Stimulated activated CD4-positive, alpha-beta T cell treated with anti-CD3 and anti-CD28 coated beads, Interleukin-15, amount 100 ng/mL, for 24 hours (primary cell): ENCODE measurements around the gene DOCK2.
"Not testable (repeated sequence)": the region's sequence is repeated elsewhere in the genome, so short reads cannot be mapped to it uniquely, and the experiment has no call there.

ENCODE experiments used
- DNase-seq: peaks from one replicate; pipeline ENCODE4 v3.0.0-alpha.2; 2020

DOCK2 gene

DNA sequence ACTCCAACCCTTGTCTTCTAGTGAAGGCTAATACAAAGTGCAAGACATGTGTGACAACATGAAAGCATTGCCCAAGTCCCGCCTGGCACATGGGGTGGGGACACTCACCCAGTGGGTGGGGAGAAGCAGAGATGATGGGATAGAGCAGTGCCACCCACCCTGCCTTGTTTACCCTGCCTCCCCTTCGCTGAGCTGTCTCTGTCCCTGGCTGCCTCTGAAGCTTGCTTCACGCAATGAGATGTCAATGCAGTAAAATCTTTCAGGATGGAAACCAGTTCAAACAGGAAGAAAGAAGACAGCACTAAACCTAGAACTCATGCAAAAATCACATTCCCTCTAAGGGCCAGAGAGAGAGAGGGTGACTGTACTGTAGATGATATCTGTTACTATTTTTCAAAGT lies 195.2 kb downstream of the DOCK2 start:
- DNase-seq = no peak

DNA sequence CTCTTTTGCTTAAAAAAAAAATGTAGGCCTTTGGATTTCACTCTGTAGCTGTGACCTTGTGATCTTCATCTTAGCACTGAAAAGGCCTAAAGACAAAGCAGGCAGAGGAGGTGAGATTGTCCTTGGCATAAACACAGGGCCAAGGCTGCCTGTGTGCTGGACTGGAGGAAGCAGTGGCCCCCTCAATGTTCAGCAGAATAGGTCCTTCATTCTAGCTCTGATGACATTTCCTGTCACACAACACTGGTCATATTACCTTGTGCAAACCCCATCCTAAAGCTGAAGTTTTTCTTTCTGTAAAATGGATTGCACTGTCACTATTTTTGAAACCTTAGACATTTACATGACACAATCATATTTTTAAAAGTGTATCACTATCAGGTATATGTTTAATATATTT lies 195.8 kb downstream of the DOCK2 start:
- DNase-seq = no peak

DNA sequence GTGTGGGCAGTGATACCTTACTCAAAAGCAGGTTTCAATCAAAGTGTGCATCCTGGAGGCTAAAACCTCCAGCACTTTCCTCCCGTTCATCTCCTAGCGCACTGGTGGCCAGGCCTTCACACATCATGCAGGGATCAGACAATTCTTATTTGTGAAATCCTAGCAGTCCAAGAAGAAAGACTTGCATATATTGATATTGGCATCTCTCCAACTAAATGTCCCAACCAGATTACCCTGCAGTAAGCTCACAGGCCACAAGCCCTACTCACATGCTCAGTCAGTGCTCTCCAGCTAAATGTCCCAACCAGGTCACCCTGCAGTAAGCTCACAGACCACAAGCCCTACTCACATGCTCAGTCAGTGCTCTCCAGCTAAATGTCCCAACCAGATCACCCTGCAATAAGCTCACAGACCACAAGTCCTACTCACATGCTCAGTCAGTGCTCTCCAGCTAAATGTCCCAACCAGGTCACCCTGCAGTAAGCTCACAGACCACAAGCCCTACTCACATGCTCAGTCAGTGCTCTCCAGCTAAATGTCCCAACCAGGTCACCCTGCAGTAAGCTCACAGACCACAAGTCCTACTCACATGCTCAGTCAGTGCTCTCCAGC lies 196.7 kb downstream of the DOCK2 start:
- not testable (repeated sequence) for DNase-seq

DNA sequence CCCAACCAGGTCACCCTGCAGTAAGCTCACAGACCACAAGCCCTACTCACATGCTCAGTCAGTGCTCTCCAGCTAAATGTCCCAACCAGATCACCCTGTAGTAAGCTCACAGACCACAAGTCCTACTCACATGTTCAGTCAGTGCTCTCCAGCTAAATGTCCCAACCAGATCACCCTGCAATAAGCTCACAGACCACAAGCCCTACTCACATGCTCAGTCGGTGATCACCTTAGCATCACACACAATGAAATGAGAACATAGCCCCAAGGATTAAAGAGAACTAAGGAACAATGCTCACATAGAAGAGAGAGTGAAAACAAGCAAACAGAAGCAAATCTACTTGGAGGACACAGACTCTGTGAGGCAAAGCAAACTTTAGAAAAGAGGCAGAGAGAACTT lies 197.5 kb downstream of the DOCK2 start:
- not testable (repeated sequence) for DNase-seq

DNA sequence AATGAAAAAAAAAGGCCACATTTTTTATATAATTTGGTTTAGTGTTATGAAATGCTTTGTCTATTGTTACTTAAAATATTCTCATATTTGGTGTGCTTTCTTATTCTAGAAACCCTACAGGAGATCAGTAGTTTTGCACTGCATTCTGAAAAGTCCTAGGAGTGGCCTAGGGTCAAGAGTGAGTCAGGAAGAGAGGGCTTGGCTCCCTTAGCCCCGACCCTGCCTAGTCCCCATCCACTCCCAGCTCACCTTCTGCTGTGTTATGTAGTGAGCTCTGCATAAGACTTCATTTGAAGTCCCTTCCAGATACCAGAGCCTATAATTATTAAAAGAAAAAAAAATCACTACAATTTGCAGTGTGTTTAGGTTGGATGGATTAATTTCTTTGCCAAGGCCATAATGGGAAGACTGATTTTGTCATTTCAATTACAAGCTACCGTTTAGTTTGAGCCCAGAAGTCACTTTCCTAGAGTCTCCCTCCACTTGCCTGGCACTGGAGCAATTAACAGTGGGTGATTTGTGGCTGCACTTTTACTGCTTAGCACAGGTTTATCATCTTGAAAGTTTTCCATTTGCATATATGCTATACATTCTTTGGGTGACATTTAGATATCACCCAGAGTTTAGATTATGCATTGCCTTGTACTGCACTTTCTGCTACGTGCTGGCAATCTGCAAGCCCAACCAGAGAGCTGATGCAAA lies 199.9 kb downstream of the DOCK2 start:
- no peak for DNase-seq

- DNase-seq = no peak
These were observed 200.6 kb downstream of the DOCK2 start for GRCh38 chr5:169837686-169838085.

DNA sequence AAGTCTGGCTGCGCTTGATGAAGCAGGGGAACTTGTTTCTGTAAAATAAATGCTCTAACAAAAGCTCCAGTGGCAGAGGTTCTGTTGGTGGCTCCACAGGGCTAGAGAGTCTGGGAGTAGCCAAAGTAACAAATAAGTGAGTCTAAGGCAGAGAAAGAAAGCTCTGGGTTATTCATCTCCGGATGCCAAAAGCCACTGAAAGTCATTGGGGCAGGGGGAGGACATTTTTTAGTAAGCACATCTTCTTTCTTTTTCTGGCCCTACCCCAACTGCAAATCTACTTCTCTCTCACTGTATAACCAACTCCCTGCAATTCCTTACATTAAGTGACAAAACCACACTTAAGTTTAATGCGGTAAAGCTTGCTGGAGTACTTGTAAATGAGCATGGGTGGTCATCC lies 201.6 kb downstream of the DOCK2 start:
- DNase-seq = no peak

GRCh38 chr5:169840405-169840804 lies 203.3 kb downstream of the DOCK2 start:
- DNase-seq = no peak

- DNase-seq = no peak
These were observed 205.6 kb downstream of the DOCK2 start for GRCh38 chr5:169842699-169843098.

DNA sequence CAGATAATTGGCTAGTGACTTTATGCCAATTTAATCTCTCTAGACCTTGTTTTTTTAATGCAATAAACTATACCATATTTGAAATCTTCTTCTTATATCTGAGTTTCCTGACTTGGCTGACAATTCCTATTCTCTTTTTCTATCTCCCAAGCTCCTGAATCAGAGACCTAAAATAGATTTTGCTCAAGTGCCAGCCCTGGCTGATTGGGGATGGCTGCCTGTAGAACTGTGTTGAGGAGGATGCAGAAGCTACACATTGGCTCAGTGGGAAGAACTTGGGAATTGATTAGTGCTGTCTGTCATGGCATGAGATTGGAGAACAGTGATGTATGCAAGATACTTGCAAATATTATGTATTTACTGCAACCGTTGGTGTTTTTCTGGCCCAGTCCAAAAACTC lies 210.4 kb downstream of the DOCK2 start:
- no peak for DNase-seq

DNA sequence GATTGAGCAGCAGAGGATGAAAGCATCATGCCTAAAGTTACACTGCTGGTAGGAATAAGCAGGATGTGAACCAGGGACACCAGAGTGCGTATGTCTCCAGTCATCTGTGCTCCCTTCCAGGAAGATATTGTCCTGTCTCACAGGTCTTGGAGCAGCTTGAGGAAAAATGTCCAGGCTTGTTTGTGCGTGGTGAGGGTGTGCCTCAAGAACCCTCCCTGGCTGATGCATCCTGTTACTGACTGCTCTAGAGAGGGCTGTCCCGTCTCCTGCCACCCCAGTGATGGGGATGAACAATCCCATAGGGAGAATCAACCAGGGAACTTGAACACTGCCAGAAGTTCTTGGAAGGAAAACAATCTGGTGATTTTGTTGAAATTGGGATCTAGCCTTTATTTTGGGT lies 211.2 kb downstream of the DOCK2 start:
- no peak for DNase-seq

DNA sequence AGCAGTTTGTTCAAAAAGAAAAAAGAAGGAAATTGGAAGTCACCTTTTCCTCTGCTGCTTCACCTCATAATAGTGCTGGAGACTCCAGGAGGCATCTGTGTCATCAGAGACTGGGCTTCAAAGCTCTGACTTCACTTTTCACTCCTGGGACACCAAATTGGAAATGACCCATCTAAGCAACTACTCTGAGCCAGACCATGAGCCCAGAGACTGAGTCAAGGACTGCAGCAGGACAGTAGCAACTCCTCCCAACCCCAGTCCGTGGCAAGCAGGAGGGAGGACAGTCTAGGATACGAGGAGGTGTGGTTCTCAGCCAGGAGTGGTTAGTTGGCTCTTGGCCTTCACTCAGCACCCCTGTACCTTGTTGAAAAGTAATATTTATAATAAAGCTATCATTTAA lies 211.7 kb downstream of the DOCK2 start:
- DNase-seq = no peak

DNA sequence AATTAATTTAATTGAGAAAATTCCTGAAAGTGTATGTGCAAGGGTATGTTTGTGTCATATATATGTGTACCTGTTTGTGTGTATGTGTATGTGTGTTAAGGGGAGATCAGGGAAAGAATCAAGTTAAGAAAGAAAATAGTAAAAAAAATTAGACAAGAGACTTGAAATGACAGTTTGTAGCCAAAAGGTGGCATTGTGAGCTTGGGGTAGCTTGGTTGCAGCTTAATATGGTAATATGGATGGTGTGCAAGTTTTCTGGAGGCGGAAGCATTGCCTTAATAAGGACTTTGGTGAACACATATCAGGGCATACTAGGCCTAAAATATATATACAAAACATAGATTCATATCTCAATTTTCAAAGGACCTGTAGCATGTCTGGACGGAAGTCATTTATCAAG lies 213.3 kb downstream of the DOCK2 start:
- no peak for DNase-seq

GRCh38 chr5:169851321-169851850 lies 214.3 kb downstream of the DOCK2 start:
- no peak for DNase-seq

DNA sequence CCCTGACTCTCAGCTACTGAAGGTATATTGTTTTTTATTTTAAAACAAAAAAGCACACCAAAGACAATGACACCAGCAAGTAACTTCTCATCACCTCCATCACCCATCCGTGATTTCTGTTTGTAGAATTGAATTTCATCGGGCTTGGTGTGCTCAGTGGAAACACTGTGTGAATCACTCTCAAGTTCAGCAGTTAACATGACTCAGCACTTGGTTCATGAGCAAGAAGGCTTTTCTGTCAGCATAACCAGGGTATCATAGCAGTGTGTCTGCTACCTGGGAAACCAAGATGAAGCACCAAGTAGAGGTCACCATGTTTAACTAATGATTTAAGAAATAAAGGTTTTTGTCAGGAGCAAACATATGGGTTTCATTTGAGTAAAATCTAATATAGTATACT lies 219.5 kb downstream of the DOCK2 start:
- peak; percentile 4 for DNase-seq

DNA sequence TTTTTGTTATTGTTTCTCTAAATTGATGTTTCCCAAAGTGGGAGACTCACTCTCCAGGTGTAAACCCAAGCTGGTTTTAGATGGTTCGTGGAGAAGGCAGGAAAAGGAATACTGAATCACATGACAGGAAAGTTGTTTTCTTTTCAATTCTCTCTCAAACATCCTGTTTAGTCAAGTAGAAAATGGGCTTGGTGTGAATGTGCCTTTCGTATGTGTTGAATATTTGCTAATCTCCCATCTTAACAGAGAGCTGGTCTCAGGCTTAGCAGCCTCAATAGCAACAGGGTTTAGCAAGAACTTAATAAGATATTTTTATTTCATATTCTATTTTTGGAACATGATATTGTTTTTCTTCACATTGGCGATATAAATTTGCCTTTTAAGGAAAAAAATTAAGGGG lies 223.5 kb downstream of the DOCK2 start:
- no peak for DNase-seq

GRCh38 chr5:169861433-169861832 lies 224.4 kb downstream of the DOCK2 start:
- DNase-seq = no peak

DNA sequence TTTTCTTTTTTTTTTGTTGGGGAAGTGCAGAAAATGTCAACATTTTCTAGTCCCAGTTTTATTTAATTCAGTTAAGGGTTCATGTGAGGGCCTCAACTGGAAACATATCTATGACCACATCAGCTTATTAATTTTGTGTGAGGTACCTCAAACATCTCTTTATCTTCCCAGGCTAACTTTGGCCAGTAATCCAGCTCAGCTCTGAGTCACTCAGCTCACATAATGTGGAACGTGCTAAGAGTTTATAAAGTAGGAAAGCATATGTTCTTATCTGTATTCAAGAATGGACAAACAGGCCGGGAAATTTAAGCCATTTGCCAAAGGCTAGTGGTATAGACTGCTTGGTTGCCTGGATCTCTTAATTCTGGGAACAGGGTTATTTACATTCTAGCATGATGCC lies 224.9 kb downstream of the DOCK2 start:
- no peak for DNase-seq

- DNase-seq = no peak
These were observed 225.3 kb downstream of the DOCK2 start for GRCh38 chr5:169862391-169862811.

DNA sequence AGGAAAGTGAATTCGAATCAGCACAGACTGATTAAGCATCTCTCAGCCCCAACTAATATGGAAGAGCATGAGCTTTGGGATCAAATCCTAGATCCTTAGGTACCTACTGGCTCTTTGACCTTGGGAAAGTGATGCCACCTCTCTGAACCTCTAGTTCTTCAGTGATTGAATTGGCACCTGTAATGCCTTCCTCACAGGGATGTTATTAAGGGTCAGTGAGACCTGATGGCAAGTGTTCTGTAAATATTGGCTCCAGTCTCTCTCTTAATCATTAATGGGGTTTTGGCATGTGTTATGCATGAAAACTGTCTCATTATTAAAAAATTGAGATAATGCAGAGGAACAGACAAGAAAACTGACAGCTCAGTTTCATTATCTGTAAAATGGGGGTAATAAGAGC lies 227.4 kb downstream of the DOCK2 start:
- DNase-seq = no peak

DNA sequence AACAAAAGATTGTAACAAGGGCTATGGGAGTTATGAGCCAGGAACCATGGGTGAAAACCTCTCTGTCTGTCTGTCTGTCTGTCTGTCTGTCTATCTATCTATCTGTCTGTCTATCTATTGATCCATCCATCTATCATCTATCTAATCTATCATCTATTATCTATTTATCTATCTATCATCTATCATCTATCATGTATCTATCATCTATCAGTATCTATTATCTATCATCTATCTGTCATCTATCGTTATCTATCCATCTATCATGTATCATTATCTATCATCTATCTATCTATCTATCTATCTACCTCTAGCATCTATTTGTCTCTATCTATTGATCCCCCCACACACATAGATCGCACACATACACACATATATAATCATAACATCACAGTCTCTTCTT lies 230.3 kb downstream of the DOCK2 start:
- no peak for DNase-seq

- DNase-seq = no peak
These were observed 232.0 kb downstream of the DOCK2 start for GRCh38 chr5:169869066-169869465.

GRCh38 chr5:169870211-169870610 lies 233.1 kb downstream of the DOCK2 start:
- no peak for DNase-seq

DNA sequence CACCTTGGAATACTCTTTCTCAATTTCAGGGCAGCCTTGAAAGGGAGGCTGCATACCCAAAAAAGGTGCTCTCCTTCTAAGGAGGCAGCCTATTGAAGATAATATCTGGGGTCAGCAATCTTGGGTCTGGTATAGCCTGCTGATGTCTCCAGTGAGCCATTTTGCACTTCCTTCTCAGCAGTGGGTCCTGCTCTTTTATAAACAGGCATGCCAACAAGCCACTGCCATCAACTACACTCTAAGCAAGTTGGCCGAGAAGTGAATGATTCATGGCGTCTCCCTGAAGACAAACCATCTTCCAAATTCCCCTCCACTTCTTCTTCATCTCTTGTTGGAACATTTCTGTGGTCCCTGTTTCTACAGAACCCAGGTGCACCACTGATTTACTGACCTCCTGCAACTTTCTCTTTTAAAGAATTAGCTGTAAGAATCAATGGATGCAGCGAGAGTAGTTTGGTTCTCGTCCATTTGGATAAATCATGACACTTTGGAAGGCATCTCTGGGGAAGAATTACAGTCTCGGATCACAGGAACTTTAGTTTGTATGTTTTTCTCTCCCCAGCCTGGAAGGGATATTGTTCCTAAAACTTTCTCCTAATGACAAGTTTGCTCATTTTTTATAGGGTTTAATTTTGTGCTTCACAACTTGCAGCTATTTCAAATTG lies 234.9 kb downstream of the DOCK2 start:
- DNase-seq = no peak
